HPDE6-E6E7 (cell line): ENCODE results near the gene TRIM8.
A peak's percentile ranks its signal among the peaks of the same experiment; 100 is the strongest.

Source experiments
- DNase-seq: peaks from one replicate; pipeline ENCODE4 v3.0.0; 2011; ENCODE audit warnings: missing footprints; ENCODE audit errors: extremely low spot score

Gene TRIM8

GRCh38 chr10:102644066-102644645 is at the start of gene TRIM8:
Gene TRIM8, plus strand, starts transcription at chr10:102644479. Its CDS starts 139 bp downstream, at chr10:102644618.
- DNase-seq = no peak

- no peak for DNase-seq
Measured at GRCh38 chr10:102595293-102595692, 49.0 kb upstream of the TRIM8 start.

- no peak for DNase-seq
Measured at GRCh38 chr10:102595897-102596296, 48.4 kb upstream of the TRIM8 start.

- peak; percentile 74 for DNase-seq
Measured at GRCh38 chr10:102596506-102596971, 47.7 kb upstream of the TRIM8 start.

GRCh38 chr10:102597131-102597991 is 46.9 kb upstream of the TRIM8 start:
- no peak for DNase-seq

GRCh38 chr10:102598243-102598642 is 46.0 kb upstream of the TRIM8 start:
- DNase-seq = no peak

- DNase-seq = no peak
Measured at GRCh38 chr10:102599565-102600327, 44.5 kb upstream of the TRIM8 start.

- no peak for DNase-seq
Measured at GRCh38 chr10:102600816-102601215, 43.5 kb upstream of the TRIM8 start.

GRCh38 chr10:102601639-102602038 is 42.6 kb upstream of the TRIM8 start:
- no peak for DNase-seq

- no peak for DNase-seq
Measured at GRCh38 chr10:102602272-102603045, 41.8 kb upstream of the TRIM8 start.

- no peak for DNase-seq
Measured at GRCh38 chr10:102603946-102604345, 40.3 kb upstream of the TRIM8 start.

- DNase-seq = peak; percentile 87
Measured at GRCh38 chr10:102604439-102604841, 39.8 kb upstream of the TRIM8 start.

GRCh38 chr10:102605712-102606111 is 38.6 kb upstream of the TRIM8 start:
- DNase-seq = no peak

- no peak for DNase-seq
Measured at GRCh38 chr10:102608487-102608886, 35.8 kb upstream of the TRIM8 start.

- no peak for DNase-seq
Measured at GRCh38 chr10:102610441-102610887, 33.8 kb upstream of the TRIM8 start.

- DNase-seq = no peak
Measured at GRCh38 chr10:102611514-102612087, 32.7 kb upstream of the TRIM8 start.

GRCh38 chr10:102612964-102613275 is 31.4 kb upstream of the TRIM8 start:
- DNase-seq = no peak

- DNase-seq = no peak
Measured at GRCh38 chr10:102613286-102613685, 31.0 kb upstream of the TRIM8 start.

GRCh38 chr10:102613785-102614184 is 30.5 kb upstream of the TRIM8 start:
- no peak for DNase-seq

GRCh38 chr10:102614888-102615287 is 29.4 kb upstream of the TRIM8 start:
- no peak for DNase-seq

GRCh38 chr10:102615361-102615760 is 28.9 kb upstream of the TRIM8 start:
- DNase-seq = no peak
